Hepatocyte (in vitro differentiated cells): ENCODE results near the gene PPP2R5B. TPM values are rescaled to one million over a fixed set of nuclear protein-coding genes. Genes with fewer than 3 reads are reported as not detected.

ENCODE experiments used
- DNase-seq: peaks from one replicate; pipeline ENCODE4 v3.0.0-alpha.2; 2016; ENCODE audit warnings: low spot score
- H2AFZ ChIP-seq: fragments of 200-600 bp; sonication (generic); 2 replicates; pipeline ENCODE4 v1.6.0; 2016; ENCODE audit warnings: antibody characterized with exemption, mild to moderate bottlenecking
- H3K27ac ChIP-seq: fragments of 200-600 bp; sonication (generic); 2 replicates; pipeline ENCODE4 v1.5.1; 2016; ENCODE audit warnings: mild to moderate bottlenecking
- H3K27me3 ChIP-seq: fragments of 200-600 bp; sonication (generic); 2 replicates; pipeline ENCODE4 v1.6.1; 2016
- H3K36me3 ChIP-seq: fragments of 200-600 bp; sonication (generic); replicated peaks from 2 replicates; pipeline ENCODE4 v1.5.1; 2016; ENCODE audit warnings: low read depth; ENCODE audit not compliant: insufficient read depth
- H3K4me1 ChIP-seq: fragments of 200-600 bp; sonication (generic); 2 replicates; pipeline ENCODE4 v1.5.1; 2016; ENCODE audit warnings: mild to moderate bottlenecking, moderate library complexity; ENCODE audit not compliant: insufficient read depth
- H3K4me2 ChIP-seq: fragments of 200-600 bp; sonication (generic); 2 replicates; pipeline ENCODE4 v1.6.0; 2016
- H3K4me3 ChIP-seq: fragments of 200-600 bp; sonication (generic); 2 replicates; pipeline ENCODE4 v1.5.1; 2016; ENCODE audit warnings: mild to moderate bottlenecking
- H3K79me2 ChIP-seq: fragments of 200-600 bp; sonication (generic); 2 replicates; pipeline ENCODE4 v1.6.0; 2017; ENCODE audit warnings: mild to moderate bottlenecking
- H3K9me2 ChIP-seq: fragments of 200-600 bp; sonication (generic); replicated peaks from 2 replicates; pipeline ENCODE4 v1.6.0; 2017; ENCODE audit warnings: mild to moderate bottlenecking; ENCODE audit not compliant: insufficient read depth
- H3K9me3 ChIP-seq: fragments of 200-600 bp; sonication (generic); 2 replicates; pipeline ENCODE4 v1.5.1; 2016; ENCODE audit warnings: low read depth, mild to moderate bottlenecking
- H4K20me1 ChIP-seq: fragments of 200-600 bp; sonication (generic); 2 replicates; pipeline ENCODE4 v1.6.0; 2016; ENCODE audit warnings: mild to moderate bottlenecking; ENCODE audit not compliant: insufficient read depth, poor library complexity, severe bottlenecking
- EZH2 ChIP-seq: fragments of 200-600 bp; sonication (generic); IDR thresholded peaks from 2 replicates; pipeline ENCODE4 v1.6.1; 2016; ENCODE audit warnings: antibody characterized with exemption, mild to moderate bottlenecking, borderline replicate concordance
- EZH2phosphoT487 ChIP-seq: fragments of 200-600 bp; sonication (generic); IDR thresholded peaks from one replicate; pipeline ENCODE4 v1.6.1; 2018; ENCODE audit warnings: antibody characterized with exemption, mild to moderate bottlenecking, low read depth, moderate library complexity; ENCODE audit not compliant: unreplicated experiment, severe bottlenecking
- WGBS: methylation state at CpG from one replicate; pipeline ENCODE4 v1.1.6; 2016; ENCODE audit warnings: low lambda C conversion rate; ENCODE audit errors: missing lambda C conversion rate; 5-methylcytosine and 5-hydroxymethylcytosine counted together
- polyA plus RNA-seq: library from polyadenylated mRNA; unstranded; fragments of >200 nt; fragmentation: Nextera tagmentation; extraction: Ambion mirVana; gene quantifications from 2 replicates; pipeline ENCODE4 v1.2.1, GENCODE V29; 2016
- total RNA-seq: library from RNA; depleted of rRNA; stranded (reverse); fragments of >200 nt; gene quantifications from 2 replicates; pipeline ENCODE4 v1.2.3, GENCODE V29; 2014
- TF ChIP-seq, protein P1 (sequence below): fragments of 200-600 bp; sonication (generic); IDR thresholded peaks from 2 replicates; pipeline ENCODE4 v1.5.1; 2016; ENCODE audit warnings: antibody characterized with exemption, mild to moderate bottlenecking; ENCODE audit not compliant: poor library complexity

Gene PPP2R5B
- total and polyA plus RNA-seq, 2 experiments from 2014 or later = 16.9 to 19.5 TPM

DNA sequence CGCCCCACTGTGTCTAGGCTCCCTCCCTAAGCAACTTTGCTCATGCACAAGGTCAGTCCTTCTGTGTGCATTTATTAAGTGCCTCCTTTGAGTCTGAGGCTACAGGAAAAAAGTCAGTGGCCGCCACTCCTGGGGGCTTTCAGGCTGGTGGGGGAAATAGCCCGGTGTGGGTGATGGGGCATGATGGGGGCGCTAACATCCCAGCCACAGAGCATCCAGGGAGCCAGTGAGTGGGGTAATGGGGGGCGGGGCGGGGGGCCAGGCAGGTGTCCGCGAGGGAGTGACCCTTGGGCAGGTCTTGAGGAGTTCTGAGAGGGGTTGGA is 36.1 kb upstream of the PPP2R5B start:
- Histone ChIP-seq H3K79me2 (peaks cover 24% of the 10 kb centered on the region), H2AFZ (peak overlapping the region; percentile 60), H3K9me3 (no peaks in the 10 kb centered on the region), H3K9me2 (no peaks in the 10 kb centered on the region), H4K20me1 (no peaks in the 10 kb centered on the region), H3K27me3 (no peaks in the 10 kb centered on the region), H3K4me1 (peaks cover 38% of the 10 kb centered on the region), H3K4me2 (peak overlapping the region; percentile 71), H3K4me3 (no peak overlapping the region), H3K36me3 (no peaks in the 10 kb centered on the region), H3K27ac (peak overlapping the region; percentile 92)
- no peak for DNase-seq
- TF ChIP-seq EZH2 = no peak
- TF ChIP-seq EZH2phosphoT487 = no peak
- TF ChIP-seq, protein P1, sequence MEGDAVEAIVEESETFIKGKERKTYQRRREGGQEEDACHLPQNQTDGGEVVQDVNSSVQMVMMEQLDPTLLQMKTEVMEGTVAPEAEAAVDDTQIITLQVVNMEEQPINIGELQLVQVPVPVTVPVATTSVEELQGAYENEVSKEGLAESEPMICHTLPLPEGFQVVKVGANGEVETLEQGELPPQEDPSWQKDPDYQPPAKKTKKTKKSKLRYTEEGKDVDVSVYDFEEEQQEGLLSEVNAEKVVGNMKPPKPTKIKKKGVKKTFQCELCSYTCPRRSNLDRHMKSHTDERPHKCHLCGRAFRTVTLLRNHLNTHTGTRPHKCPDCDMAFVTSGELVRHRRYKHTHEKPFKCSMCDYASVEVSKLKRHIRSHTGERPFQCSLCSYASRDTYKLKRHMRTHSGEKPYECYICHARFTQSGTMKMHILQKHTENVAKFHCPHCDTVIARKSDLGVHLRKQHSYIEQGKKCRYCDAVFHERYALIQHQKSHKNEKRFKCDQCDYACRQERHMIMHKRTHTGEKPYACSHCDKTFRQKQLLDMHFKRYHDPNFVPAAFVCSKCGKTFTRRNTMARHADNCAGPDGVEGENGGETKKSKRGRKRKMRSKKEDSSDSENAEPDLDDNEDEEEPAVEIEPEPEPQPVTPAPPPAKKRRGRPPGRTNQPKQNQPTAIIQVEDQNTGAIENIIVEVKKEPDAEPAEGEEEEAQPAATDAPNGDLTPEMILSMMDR = no peak
- 62% methylated on average over 6 of the region's 8 CpGs for WGBS

- H3K27me3 ChIP-seq = no peaks in the 10 kb centered on the region
- TF ChIP-seq EZH2 (no peak), EZH2phosphoT487 (no peak)
- TF ChIP-seq, protein P1 = no peak
- H2AFZ ChIP-seq = no peak overlapping the region
- peaks cover 24% of the 10 kb centered on the region for H3K79me2 ChIP-seq
- no peaks in the 10 kb centered on the region for H3K9me3 ChIP-seq
- H3K4me1 ChIP-seq = peaks cover 43% of the 10 kb centered on the region
- no peaks in the 10 kb centered on the region for H3K36me3 ChIP-seq
- peak overlapping the region; percentile 98 for H3K27ac ChIP-seq
- DNase-seq = peak; percentile 88
- H4K20me1 ChIP-seq = no peaks in the 10 kb centered on the region
- 23% methylated on average over 8 of the region's 9 CpGs for WGBS
- H3K4me2 ChIP-seq = peak overlapping the region; percentile 78
- no peaks in the 10 kb centered on the region for H3K9me2 ChIP-seq
- no peak overlapping the region for H3K4me3 ChIP-seq
Measured at GRCh38 chr11:64888729-64889511, 35.6 kb upstream of the PPP2R5B start.

DNA sequence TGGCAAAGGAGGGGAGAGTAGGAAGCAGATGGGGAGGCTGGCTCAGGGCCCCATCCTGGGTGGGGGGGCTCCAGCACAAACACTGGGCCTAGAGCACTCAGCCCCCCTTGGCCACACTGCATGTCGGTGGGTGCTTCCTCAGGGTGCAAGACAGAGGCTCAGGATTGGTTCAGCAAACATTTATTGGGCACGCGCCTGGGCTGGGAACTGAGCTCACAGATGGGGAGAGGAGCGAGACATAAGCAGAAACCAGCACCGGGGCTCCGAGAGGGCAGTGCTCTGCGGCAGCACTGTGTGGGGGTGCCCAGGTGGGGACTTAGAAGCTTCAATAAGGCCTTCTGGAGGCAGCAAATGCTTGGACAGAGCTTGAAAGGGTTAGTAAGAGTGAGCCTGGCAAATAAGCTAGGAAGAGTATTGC is 34.0 kb upstream of the PPP2R5B start:
- no peaks in the 10 kb centered on the region for H3K27me3 ChIP-seq
- H3K4me2 ChIP-seq = peak overlapping the region; percentile 78
- H3K27ac ChIP-seq = peak overlapping the region; percentile 98
- WGBS = 80% methylated on average over 7 of the region's 7 CpGs
- H3K9me3 ChIP-seq = no peaks in the 10 kb centered on the region
- peaks cover 39% of the 10 kb centered on the region for H3K4me1 ChIP-seq
- peak overlapping the region; percentile 26 for H3K4me3 ChIP-seq
- peaks cover 24% of the 10 kb centered on the region for H3K79me2 ChIP-seq
- H2AFZ ChIP-seq = no peak overlapping the region
- no peaks in the 10 kb centered on the region for H3K36me3 ChIP-seq
- no peaks in the 10 kb centered on the region for H4K20me1 ChIP-seq
- no peak for TF ChIP-seq EZH2
- no peak for TF ChIP-seq EZH2phosphoT487
- TF ChIP-seq, protein P1 = no peak
- H3K9me2 ChIP-seq = no peaks in the 10 kb centered on the region
- no peak for DNase-seq
